Activated CD8-positive, alpha-beta T cell treated with anti-CD3 and anti-CD28 coated beads, Interleukin-2, amount 10 ng/mL, durations not matched to agents 7 days and 5 days (primary cell): ENCODE results near the gene IFRD1. TPM values are rescaled to one million over a fixed set of nuclear protein-coding genes. Genes with fewer than 3 reads are reported as not detected.

ENCODE experiments used
- ATAC-seq: fragments of 150-1000 bp; cut with Tn5 transposase; one replicate; pipeline ENCODE4 v1.10.0; 2021; ENCODE audit warnings: moderate library complexity
- CTCF ChIA-PET: fragments of 350-600 bp; sonication (Branson Sonifier 250); formaldehyde crosslinking; loops from one replicate; lab custom pipeline; 2021; ENCODE audit warnings: antibody characterized with exemption; lab: Charles Lee
- POLR2A ChIA-PET: fragments of 350-600 bp; sonication (Branson Sonifier 250); formaldehyde crosslinking; loops from one replicate; lab custom pipeline; 2021; ENCODE audit warnings: antibody characterized with exemption; lab: Charles Lee
- DNase-seq: peaks from one replicate; pipeline ENCODE4 v3.0.0-alpha.2; 2020
- H3K27ac Mint-ChIP-seq: one replicate; pipeline ENCODE4 v1.8.0; 2021; ENCODE audit warnings: mild to moderate bottlenecking, mixed read lengths
- H3K27me3 Mint-ChIP-seq: one replicate; pipeline ENCODE4 v1.8.0; 2021; ENCODE audit warnings: low read depth, mixed read lengths
- H3K36me3 Mint-ChIP-seq: one replicate; pipeline ENCODE4 v1.8.0; 2021; ENCODE audit warnings: low read depth, mixed read lengths
- H3K4me1 Mint-ChIP-seq: one replicate; pipeline ENCODE4 v1.8.0; 2021; ENCODE audit warnings: low read depth, mixed read lengths
- H3K4me3 Mint-ChIP-seq: one replicate; pipeline ENCODE4 v1.8.0; 2021; ENCODE audit warnings: mild to moderate bottlenecking, mixed read lengths
- H3K9me3 Mint-ChIP-seq: one replicate; pipeline ENCODE4 v1.8.0; 2022; ENCODE audit warnings: mixed read lengths; ENCODE audit not compliant: insufficient read depth
- total RNA-seq, 2 experiments: library from RNA; stranded (reverse); gene quantifications; one replicate each; pipeline ENCODE4 v1.2.3, GENCODE V29; 2021

Gene IFRD1
- total RNA-seq, 2 experiments from 2014 or later = 40.1 to 42.5 TPM

GRCh38 chr7:112495156-112495788 lies 45.0 kb downstream of the IFRD1 start:
- ATAC-seq = no peak
- CTCF ChIA-PET = interaction anchor here (1.0 to 1.2 kb wide), 3 partner anchors 42 to 753 kb away, joined by 3 to 4 read pairs (median 3); no protein-coding TSS in a partner anchor
- no peaks in the 10 kb centered on the region for H3K36me3 Mint-ChIP-seq
- H3K9me3 Mint-ChIP-seq = no peaks in the 10 kb centered on the region
- H3K27me3 Mint-ChIP-seq = peaks cover 18% of the 10 kb centered on the region
- H3K4me1 Mint-ChIP-seq = no peaks in the 10 kb centered on the region
- POLR2A ChIA-PET = no interaction called here
- no peak overlapping the region for H3K4me3 Mint-ChIP-seq
- DNase-seq = no peak
- H3K27ac Mint-ChIP-seq = no peak overlapping the region

- no peak overlapping the region for H3K27ac Mint-ChIP-seq
- POLR2A ChIA-PET = no interaction called here
- H3K4me1 Mint-ChIP-seq = no peaks in the 10 kb centered on the region
- peaks cover 18% of the 10 kb centered on the region for H3K27me3 Mint-ChIP-seq
- H3K9me3 Mint-ChIP-seq = no peaks in the 10 kb centered on the region
- CTCF ChIA-PET = interaction anchor here (0.7 to 1.9 kb wide), 8 partner anchors 15 to 754 kb away, joined by 3 to 8 read pairs (median 3); partner anchors contain the start of gene LSMEM1
- H3K4me3 Mint-ChIP-seq = no peak overlapping the region
- DNase-seq (peak; percentile 41), ATAC-seq (no peak)
- no peaks in the 10 kb centered on the region for H3K36me3 Mint-ChIP-seq
Measured at GRCh38 chr7:112495810-112496462, 45.7 kb downstream of the IFRD1 start.

GRCh38 chr7:112497481-112497880 lies 47.2 kb downstream of the IFRD1 start:
- Mint-ChIP-seq H3K27ac (no peak overlapping the region), H3K27me3 (peaks cover 18% of the 10 kb centered on the region), H3K4me3 (no peak overlapping the region), H3K36me3 (no peaks in the 10 kb centered on the region), H3K4me1 (no peaks in the 10 kb centered on the region), H3K9me3 (no peaks in the 10 kb centered on the region)
- ATAC-seq (no peak), DNase-seq (no peak)
- ChIA-PET CTCF (interaction anchor here (1.1 to 1.9 kb wide), 3 partner anchors 741 to 756 kb away, joined by 3 to 8 read pairs (median 4); no protein-coding TSS in a partner anchor), POLR2A (no interaction called here)

DNA sequence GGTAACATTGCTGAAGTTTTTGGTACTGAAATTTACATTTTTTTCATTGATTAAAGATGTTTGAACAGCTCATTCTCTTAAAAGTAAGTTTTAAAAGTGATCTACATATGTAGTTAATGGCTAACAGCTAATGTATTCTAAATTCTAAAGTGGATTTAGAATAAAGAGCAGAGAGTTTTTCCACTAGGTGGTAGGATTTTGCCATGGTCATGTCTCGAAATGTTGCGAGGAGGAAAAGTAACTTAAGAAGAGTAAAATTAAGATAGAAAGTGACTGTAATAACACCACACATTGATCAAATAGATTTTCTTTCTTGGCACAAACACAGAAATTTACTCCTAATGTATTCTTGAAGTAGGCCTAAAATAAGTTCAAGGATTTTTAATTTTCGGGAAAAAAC lies 50.4 kb downstream of the IFRD1 start:
- Mint-ChIP-seq H3K36me3 (no peaks in the 10 kb centered on the region), H3K9me3 (no peaks in the 10 kb centered on the region), H3K27ac (no peak overlapping the region), H3K4me3 (no peak overlapping the region), H3K27me3 (peaks cover 18% of the 10 kb centered on the region), H3K4me1 (no peaks in the 10 kb centered on the region)
- CTCF ChIA-PET = no interaction called here
- POLR2A ChIA-PET = no interaction called here
- ATAC-seq = no peak
- DNase-seq = no peak

GRCh38 chr7:112501801-112502503 lies 51.7 kb downstream of the IFRD1 start:
- no peak overlapping the region for H3K27ac Mint-ChIP-seq
- ChIA-PET POLR2A (no interaction called here), CTCF (no interaction called here)
- H3K36me3 Mint-ChIP-seq = no peaks in the 10 kb centered on the region
- ATAC-seq (no peak), DNase-seq (no peak)
- no peak overlapping the region for H3K4me3 Mint-ChIP-seq
- no peaks in the 10 kb centered on the region for H3K9me3 Mint-ChIP-seq
- H3K4me1 Mint-ChIP-seq = no peaks in the 10 kb centered on the region
- H3K27me3 Mint-ChIP-seq = peaks cover 7% of the 10 kb centered on the region

- no peaks in the 10 kb centered on the region for H3K4me1 Mint-ChIP-seq
- ATAC-seq (no peak), DNase-seq (no peak)
- H3K36me3 Mint-ChIP-seq = no peaks in the 10 kb centered on the region
- H3K27ac Mint-ChIP-seq = no peak overlapping the region
- ChIA-PET CTCF (no interaction called here), POLR2A (no interaction called here)
- H3K9me3 Mint-ChIP-seq = no peaks in the 10 kb centered on the region
- H3K4me3 Mint-ChIP-seq = no peak overlapping the region
- peaks cover 5% of the 10 kb centered on the region for H3K27me3 Mint-ChIP-seq
Measured at GRCh38 chr7:112502700-112503099, 52.4 kb downstream of the IFRD1 start.

- Mint-ChIP-seq H3K36me3 (no peaks in the 10 kb centered on the region), H3K4me1 (no peaks in the 10 kb centered on the region), H3K27ac (no peak overlapping the region), H3K27me3 (peaks cover 3% of the 10 kb centered on the region), H3K9me3 (no peaks in the 10 kb centered on the region), H3K4me3 (no peak overlapping the region)
- DNase-seq (no peak), ATAC-seq (no peak)
- CTCF ChIA-PET = no interaction called here
- POLR2A ChIA-PET = no interaction called here
Measured at GRCh38 chr7:112503361-112503972, 53.2 kb downstream of the IFRD1 start.

DNA sequence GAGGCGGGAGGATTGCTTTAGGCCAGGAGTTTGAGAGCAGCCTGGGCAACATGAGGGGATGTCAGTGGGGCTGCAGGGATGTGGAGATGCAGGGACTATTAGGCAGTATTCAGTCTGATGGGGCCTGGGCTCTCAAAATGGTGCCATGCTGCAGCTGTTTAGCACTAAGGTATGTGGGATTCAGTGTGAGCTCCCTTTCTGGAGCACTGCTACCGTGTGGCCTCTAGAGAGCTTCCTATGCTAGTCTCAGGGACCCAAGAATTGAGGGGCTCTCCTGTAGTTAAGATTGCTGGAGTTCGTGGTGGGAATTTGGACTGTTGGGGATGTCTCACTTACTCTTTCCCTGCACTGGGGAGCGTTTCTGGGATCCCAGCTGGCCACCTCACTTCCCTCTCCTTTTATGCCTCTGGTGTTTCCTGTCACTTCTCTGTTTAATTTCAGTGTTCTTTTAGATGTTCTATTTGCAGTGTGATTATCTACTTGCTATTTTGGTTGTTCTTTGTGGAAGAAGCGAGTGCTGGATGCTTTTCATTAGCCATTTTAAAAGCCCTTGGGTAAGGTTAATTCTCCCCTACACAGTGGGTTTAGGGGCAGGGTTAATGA lies 53.9 kb downstream of the IFRD1 start:
- Mint-ChIP-seq H3K27me3 (peaks cover 3% of the 10 kb centered on the region), H3K9me3 (no peaks in the 10 kb centered on the region), H3K27ac (no peak overlapping the region), H3K36me3 (no peaks in the 10 kb centered on the region), H3K4me1 (no peaks in the 10 kb centered on the region), H3K4me3 (no peak overlapping the region)
- POLR2A ChIA-PET = no interaction called here
- CTCF ChIA-PET = no interaction called here
- ATAC-seq (no peak), DNase-seq (no peak)

- Mint-ChIP-seq H3K4me1 (peaks cover 3% of the 10 kb centered on the region), H3K36me3 (no peaks in the 10 kb centered on the region), H3K27me3 (peaks cover 3% of the 10 kb centered on the region), H3K27ac (no peak overlapping the region), H3K4me3 (no peak overlapping the region), H3K9me3 (no peaks in the 10 kb centered on the region)
- ATAC-seq (no peak), DNase-seq (no peak)
- ChIA-PET POLR2A (interaction anchor here (0.6 kb wide), 1 partner anchor 240 kb away, joined by 4 read pairs; no protein-coding TSS in a partner anchor), CTCF (no interaction called here)
Measured at GRCh38 chr7:112505495-112505894, 55.2 kb downstream of the IFRD1 start.

DNA sequence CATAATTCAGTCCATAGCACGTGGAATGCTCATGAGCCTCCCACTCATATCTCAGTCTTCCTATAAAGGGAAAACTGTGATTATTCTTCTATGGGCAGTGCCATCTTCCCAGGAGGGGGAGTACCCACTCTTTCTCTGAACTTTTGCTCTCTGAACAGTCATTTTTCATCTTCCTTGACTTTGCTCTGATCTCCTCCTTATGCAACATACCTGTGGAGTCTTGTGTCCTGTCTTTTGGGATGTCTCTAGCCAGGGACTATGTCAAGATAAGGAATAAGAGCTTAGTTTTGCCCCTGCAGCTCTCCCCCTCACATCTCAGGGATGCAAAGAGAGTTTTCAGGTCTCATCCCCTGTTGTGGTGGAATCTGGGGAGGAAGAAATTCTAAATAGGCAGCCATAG lies 58.1 kb downstream of the IFRD1 start:
- ChIA-PET POLR2A (no interaction called here), CTCF (interaction anchor here (1.0 kb wide), 1 partner anchor 23 kb away, joined by 3 read pairs; no protein-coding TSS in a partner anchor)
- Mint-ChIP-seq H3K27me3 (peaks cover under 1% of the 10 kb centered on the region), H3K4me3 (no peak overlapping the region), H3K4me1 (peaks cover 5% of the 10 kb centered on the region), H3K36me3 (no peaks in the 10 kb centered on the region), H3K27ac (no peak overlapping the region), H3K9me3 (no peaks in the 10 kb centered on the region)
- DNase-seq (no peak), ATAC-seq (no peak)

GRCh38 chr7:112509402-112509801 lies 59.1 kb downstream of the IFRD1 start:
- H3K36me3 Mint-ChIP-seq = no peaks in the 10 kb centered on the region
- H3K4me3 Mint-ChIP-seq = no peak overlapping the region
- POLR2A ChIA-PET = no interaction called here
- CTCF ChIA-PET = no interaction called here
- H3K9me3 Mint-ChIP-seq = no peaks in the 10 kb centered on the region
- H3K27ac Mint-ChIP-seq = no peak overlapping the region
- ATAC-seq (no peak), DNase-seq (no peak)
- H3K4me1 Mint-ChIP-seq = peaks cover 5% of the 10 kb centered on the region
- H3K27me3 Mint-ChIP-seq = no peaks in the 10 kb centered on the region
